Skin epidermis (tissue), 12 donors: ENCODE results near the gene AMZ1.
A peak's percentile ranks its signal among the peaks of the same experiment; 100 is the strongest.
"Not testable (repeated sequence)": the region's sequence is repeated elsewhere in the genome, so short reads cannot be mapped to it uniquely, and the experiment has no call there.

ENCODE experiments used
- H3K27ac ChIP-seq, 21 experiments: fragments of 200-600 bp; sonication (generic) in 11 of 21; one replicate each; pipeline ENCODE4 v1.5.0; 2020; ENCODE audit warnings: mild to moderate bottlenecking in 3 of 21, inconsistent platforms in 2 of 21, moderate library complexity in 2 of 21
- H3K4me3 ChIP-seq, 7 experiments: fragments of 200-600 bp; sonication (generic) in 2 of 7; one replicate each; pipeline ENCODE4 v1.5.0; 2020; ENCODE audit warnings: inconsistent platforms in 2 of 7, mild to moderate bottlenecking in 2 of 7, moderate library complexity in 1 of 7

Gene AMZ1

DNA sequence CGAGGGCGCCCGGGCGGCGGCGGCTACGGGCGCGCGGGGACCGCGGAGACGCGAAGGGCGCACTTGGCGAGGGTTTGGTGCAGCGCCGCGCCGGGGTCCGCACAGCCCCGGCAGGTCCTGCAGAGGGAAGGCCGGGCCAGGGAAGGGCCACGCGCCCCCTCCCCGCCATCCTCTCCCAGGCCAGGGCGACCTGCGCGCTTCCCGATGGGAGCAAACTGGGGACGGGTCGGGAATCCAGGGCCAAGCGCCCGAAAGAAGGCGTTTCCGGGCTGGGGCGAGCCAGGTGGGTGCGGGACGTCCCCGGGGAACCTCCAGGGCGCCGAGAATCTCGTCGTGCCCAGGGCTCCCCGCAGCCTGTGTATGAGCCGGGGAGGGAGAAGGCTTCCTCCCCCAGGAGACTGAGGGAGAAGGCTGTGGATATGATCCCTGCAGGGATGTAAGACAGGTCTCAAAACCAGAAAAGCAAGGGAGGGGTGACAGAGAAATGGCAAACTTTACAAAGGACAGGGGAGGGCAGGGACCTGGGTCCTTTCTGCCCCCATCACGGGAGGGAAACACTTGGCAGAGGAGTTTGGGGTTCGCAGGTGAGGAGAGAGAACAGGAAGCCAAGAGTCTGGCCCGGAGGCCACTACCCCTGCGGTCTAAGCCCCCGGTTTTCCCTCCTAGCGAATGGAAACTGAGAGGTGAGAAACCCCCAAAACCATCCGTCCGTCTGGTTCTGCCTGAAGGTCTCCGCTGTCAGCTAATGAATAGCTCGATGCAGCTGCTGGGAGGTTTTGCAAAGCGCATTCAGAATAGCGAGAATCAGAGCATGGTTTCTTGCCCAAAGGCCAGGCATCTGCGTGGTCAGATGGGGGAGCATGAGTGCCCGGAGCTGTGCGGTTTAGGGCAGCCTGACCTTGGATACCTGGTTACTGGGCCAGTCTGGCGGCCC is 674 bp downstream of the AMZ1 start:
- Histone ChIP-seq H3K27ac (no peak overlapping the region), H3K4me3 (peak overlapping the region in 5 of 7 experiments; percentile 4 to 30 (median 14))

DNA sequence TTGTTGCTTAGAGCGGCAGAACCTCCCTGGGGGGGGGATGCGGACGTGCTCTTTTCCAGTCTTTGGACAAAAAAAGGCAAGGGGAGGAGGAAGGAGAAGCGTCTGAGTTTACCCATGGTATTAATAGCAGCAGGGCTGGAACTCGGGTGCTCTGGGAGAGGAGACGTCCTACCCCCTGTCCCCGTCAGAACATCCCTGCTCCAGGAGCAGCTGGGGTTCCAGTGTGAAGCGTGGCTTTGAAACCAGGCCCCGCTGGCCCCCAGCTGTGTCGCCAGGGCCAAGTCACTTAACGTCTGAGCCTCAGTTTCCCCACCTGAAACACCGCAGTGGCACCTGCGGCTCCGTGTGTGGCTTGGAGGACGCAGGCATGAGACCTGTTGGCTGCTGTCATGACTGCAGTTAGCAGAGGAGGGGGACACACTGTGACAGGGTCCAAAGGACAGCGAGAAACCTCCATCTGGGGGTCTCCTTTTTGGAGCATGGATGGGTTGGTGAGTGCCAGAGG is 1.4 kb downstream of the AMZ1 start:
- no peak overlapping the region for H3K4me3 ChIP-seq

DNA sequence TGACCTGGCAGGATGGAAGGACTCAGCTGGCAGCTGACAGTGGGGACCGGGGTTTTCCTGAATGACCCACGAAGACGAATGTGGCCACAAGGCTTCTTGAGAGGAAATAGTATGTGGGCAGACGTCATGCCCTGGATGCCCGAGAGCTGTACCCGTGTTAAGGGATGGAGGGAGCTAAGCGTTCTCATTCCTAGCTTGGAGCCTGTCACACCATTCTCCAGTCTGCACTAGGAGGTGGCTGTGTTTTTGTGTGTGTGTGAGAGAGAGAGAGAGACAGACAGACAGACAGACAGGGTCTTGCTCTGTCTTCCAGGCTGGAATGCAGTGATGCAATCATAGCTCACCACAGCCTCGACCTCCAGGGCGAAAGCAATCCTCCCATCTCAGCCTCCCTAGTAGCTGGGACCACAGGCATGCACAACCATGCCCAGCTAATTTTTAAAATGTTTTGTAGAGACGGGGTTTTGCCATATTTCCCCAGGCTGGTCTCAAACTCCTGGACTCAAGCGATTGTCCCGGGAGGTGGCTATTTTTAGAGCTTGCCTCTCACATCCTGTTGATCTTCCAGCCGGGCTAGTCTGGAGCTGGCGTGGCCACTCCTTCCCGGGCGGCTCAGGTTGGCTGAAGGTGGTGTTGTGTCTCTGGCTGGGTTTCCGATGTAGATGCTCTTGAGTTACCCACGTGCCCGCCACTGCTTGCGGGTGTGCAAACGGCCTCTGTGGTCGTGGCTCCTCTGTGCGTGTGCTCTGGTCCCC is 2.1 kb downstream of the AMZ1 start:
- no peak overlapping the region for H3K27ac ChIP-seq

More for the DNA sequence above, 1.4 kb downstream of the AMZ1 start:
- H3K27ac ChIP-seq: no peak overlapping the region

DNA sequence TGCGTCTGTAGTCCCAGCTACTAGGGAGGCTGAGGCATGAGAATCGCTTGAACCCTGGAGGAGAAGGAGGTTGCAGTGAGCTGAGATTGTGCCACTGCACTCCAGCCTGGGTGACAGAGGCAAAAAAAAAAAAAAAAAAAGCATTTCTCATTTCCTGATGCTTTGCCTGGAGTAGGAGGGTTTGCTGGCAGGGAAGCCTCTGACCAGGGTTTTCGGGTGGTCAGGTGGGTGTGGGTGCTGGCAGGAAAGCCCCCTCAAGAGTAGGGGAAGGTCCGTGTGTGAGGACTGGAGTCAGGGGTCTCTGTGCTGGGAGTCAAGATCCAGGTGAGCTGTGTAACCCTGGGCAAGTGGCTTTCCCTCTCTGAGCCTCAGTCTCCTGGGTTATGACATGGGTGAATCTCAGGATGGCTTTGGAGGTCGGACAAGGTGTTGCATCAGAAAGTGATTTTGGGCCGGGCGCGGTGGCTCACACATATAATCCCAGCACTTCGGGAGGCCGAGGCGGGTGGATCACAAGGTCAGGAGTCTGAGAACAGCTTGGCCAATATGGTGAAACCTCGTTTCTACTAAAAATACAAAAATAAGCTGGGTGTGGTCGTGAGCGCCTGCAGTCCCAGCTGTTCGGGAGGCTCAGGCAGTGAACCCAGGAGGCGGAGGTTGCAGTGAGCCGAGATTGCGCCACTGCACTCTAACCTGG is 3.2 kb downstream of the AMZ1 start:
- Histone ChIP-seq H3K27ac (no peak overlapping the region), H3K4me3 (no peak overlapping the region)

More for the DNA sequence above, 2.1 kb downstream of the AMZ1 start:
- H3K4me3 ChIP-seq: no peak overlapping the region

DNA sequence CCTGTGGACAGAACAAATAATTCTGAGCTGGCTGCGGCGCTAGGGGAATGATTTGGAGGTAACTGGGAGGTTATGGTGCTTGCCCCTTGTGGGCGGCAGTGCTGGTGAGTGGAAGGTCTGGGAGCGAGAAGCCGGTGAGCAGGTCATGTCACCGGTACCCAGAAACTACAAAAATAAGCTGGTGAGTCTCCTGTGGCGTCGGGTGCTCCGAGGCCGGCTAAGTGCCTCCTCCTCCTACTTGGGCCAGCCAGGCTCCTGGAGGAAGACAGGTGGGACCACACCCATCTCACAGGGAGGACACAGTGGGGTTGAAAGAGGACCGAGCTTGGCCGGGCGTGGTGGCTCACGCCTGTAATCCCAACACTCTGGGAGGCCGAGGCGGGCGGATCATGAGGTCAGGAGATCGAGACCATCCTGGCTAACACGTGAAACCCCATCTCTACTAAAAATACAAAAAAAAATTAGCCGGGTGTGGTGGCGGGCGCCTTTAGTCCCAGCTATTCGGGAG is 4.0 kb downstream of the AMZ1 start:
- not testable (repeated sequence) for H3K4me3 ChIP-seq, H3K27ac ChIP-seq

DNA sequence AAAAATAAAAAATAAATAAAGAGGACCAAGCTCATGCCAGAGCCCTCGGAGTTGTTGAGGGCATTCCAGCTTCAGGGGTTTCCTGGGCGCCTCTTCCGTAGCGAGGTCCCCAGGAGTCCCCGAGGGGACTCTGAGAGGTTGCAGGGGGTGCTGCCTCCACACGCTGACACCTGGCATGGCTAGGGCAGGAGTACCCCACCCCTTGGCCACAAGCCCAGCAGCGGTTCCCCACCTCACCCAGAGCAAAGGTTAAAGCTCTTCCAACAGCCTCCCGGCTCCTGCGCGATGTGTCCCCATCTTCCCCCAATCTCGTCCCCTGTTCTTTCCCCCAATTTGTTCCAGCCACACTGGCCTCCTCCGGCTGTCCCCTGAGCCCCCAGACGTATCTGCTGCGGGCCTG is 4.5 kb downstream of the AMZ1 start:
- no peak overlapping the region for H3K4me3 ChIP-seq

DNA sequence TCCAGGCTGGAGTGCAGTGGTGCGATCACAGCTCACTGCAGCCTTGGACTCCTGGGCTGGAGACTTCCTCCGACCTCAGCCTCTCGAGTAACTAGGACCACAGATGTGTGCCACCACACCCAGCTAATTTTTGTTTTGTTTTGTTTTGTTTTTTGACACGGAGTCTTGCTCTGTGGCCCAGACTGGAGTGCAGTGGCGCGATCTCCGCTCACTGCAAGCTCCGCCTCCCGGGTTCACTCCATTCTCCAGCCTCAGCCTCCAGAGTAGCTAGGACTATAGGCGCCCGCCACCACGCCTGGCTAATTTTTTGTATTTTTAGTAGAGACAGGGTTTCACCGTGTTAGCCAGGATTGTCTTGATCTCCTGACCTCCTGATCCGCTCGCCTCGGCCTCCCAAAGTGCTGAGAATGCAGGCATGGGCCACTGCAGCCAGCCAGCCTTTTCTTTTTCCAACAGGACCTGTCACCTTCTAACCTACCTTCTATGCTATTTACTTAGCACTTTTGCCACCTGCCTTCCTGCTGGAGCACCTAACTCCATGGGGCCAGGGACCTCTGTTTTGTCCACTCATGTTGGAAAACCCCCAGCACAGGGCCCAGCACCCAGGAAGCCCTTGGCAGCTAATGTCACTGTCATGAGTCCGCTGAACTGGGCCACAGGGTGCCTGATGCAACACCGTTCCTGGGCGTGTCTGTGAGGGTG is 5.6 kb downstream of the AMZ1 start:
- H3K4me3 ChIP-seq, H3K27ac ChIP-seq: not testable (repeated sequence)

More for the DNA sequence above, 4.5 kb downstream of the AMZ1 start:
- no peak overlapping the region for H3K27ac ChIP-seq

DNA sequence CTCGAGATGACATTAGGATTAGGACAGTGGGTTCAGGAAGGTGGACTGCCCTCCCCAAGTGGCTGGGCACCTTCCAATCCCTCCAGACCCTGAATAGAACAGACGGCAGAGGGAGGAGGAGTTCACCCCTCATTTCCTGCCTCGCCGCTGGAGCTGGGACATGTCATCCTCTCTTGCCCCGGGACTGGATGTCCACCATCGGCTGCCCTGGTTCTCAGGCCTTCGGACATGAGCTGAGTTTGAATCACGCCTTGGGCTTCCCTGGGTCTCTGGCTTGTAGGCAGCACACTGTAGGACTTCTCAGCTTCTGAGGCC is 6.1 kb downstream of the AMZ1 start:
- H3K4me3 ChIP-seq, H3K27ac ChIP-seq: not testable (repeated sequence)

DNA sequence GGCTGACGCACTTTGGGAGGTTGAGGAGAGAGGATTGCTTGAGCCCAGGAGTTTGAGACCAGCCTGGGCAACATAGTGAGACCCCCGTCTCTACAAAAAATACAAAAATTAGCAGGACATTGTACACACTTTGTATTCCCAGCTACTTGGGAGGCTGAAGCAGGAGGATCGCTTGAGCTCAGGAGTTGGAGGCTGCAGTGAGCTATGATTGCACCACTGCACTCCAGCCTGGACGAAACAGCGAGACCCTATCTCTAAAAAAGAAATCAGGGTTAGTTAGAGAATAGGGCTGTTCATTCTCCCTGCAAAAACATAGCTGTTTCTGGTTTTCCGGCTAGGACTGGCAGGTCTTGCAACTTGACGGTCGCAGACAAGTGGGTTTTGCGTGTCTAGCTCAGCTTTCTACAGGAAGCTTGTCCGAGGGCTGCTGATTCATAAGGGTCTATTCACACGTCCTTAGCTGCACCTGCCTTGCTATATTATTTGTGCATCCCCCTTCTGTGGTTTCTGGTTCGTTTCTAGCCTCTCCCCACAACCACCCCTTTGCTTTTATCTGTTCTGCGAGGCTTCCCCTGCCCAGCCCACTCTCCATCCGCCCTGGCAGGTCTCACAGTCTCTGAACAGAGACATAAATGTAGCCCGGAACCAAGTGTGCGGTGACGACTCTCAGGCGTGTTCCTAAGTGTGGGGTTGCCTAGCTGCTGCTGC is 10.7 kb downstream of the AMZ1 start:
- H3K27ac ChIP-seq: peak overlapping the region in 3 of 21 experiments; percentile 14 to 74 (median 47)
- H3K4me3 ChIP-seq: no peak overlapping the region

DNA sequence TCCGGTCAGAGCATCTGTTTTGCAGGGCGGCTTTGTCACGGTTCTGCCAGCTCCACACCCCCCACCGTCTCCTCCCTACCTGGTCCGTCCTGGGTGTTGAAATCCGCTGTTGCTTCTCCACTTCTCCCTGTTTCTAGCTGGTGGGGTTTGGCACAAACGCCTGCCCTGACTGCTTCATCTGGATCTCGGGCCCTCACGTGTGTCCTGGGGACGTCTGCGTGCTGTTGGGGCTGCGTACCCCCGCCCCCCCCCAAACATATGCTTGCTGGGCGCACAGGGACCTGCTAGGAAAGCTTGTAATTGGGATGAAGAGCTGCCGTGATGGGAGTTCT is 11.3 kb downstream of the AMZ1 start:
- H3K4me3 ChIP-seq: no peak overlapping the region
- H3K27ac ChIP-seq: peak overlapping the region in 3 of 21 experiments; percentile 14 to 74 (median 47)

DNA sequence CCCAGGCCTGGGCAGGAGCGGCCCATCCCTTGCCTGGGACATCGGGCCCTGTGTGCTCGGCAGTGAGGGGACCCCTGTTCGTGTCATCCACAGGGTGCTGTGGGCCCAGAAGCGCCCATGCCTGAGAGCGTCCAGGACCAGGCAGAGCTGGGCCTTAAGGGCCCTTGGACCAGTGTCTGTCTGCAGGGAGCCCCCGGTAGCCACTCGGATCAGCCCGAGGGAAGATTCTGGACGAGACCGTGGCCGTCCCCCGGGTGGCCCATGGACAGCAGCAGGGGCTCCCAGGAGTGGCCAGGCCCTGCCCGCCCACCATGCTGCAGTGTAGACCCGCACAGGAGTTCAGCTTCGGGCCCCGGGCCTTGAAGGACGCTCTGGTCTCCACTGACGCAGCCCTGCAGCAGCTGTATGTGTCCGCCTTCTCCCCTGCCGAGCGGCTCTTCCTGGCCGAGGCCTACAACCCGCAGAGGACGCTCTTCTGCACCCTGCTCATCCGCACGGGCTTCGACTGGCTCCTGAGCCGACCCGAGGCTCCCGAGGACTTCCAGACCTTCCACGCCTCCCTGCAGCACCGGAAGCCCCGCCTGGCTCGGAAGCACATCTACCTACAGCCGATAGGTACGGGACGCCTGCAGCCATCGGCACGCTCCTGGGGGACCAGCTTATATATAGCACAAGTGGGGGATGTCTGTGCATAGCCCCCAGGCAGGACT is 12.3 kb downstream of the AMZ1 start:
- no peak overlapping the region for H3K4me3 ChIP-seq
- no peak overlapping the region for H3K27ac ChIP-seq

DNA sequence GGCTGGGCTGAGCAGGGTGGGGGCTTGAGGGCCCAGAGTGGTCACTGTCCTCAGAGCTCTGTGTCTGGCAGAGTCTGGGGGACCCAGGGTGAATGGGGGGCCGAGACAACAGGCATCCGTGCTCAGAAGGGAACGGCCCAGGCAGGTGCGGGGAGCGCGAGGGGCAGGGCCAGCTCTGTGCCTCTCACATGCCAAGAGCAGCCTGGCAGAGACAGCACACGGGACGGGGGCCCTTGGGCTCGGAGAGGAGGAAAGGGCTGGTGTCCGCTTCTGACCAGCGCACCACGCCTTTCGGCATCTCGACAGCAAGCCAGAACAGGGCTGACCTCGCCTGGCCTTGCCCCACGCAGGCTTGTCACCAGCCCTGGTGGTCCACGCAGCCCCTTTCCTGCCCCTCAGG is 13.4 kb downstream of the AMZ1 start:
- H3K4me3 ChIP-seq: no peak overlapping the region
- H3K27ac ChIP-seq: no peak overlapping the region

DNA sequence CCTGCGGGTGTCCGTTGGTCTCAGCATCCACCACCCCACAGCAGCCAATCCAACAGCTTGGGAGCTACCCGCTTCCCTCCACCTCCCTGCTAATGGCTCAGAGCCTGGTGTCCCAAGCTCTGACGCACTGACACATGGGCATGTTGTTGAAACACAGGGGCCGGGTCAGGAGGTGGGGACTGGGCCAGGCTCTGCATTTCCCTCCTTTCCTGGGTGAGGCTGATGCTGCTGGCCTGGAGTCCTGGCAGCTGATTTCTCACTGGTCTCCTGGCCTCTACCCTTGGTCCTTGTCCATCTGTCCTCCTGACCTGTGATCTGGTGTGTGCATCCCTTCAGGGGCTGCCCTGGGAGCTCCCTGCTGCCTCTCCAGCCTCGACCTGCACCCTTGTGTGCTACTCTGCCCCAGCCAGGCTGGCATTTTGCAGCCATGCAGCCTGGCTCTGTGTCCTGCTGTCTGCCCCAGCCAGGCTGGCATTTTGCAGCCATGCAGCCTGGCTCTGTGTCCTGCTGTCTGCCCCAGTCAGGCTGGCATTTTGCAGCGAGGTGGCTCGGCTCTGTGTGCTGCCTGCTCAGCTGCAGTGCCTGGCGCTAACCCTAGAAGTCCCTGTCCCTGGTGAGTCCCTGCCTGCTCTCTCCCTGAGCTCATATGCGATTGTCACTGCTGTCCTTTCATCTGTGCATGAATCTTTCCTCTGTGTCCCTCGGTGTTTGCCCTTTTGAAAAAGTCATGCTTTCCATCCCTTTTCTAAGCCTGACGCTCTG is 14.0 kb downstream of the AMZ1 start:
- H3K4me3 ChIP-seq: no peak overlapping the region
- H3K27ac ChIP-seq: no peak overlapping the region

DNA sequence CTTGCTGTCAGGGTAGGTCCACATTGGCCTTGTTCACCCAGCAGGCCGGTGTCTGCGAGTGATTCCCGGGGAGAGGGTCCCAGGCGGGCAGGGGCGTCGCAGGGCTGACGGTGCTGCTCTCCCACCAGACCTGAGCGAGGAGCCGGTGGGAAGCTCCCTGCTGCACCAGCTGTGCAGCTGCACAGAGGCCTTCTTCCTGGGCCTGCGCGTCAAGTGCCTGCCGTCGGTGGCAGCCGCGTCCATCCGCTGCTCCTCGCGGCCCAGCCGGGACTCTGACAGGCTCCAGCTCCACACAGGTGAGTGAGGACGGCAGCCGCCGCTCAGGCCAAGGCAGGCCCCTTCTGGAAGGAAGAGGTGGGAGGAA is 14.6 kb downstream of the AMZ1 start:
- H3K4me3 ChIP-seq: no peak overlapping the region
- H3K27ac ChIP-seq: peak overlapping the region in 1 of 21 experiments; percentile 19

DNA sequence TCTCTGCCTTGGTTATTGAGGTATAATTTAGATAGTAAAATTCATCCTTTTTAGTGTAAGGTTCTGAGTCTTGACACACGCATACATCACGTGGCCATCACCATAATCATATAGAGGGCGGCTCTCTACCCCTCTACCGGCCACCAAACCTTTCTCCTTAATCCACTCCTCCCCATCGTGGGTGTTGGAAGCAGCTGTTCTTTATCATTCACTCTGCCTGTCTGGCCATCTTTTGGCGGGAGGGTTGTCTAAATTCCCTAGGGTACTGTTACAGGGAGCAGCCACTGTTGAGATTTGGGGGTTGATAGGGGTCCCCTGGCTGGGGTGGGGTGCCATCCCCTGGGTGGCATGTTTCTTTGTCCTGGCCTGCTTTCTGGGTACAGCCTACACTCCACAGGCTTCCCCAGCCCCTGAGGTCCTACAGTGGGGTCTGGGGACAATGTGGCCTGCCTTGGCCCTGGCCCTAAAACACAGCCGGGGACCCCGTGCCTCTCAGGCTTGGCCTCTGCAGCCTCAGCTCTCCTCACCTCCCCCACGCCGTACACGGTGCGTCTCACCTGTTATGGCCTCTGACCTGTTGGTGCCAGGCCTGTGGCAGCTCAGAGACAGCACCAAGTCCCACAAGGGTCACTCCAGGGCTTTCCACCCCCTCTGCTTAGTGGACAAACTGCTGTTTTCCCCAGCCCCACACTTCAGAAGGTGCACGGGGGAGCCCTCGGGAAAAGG is 17.5 kb downstream of the AMZ1 start:
- H3K4me3 ChIP-seq: no peak overlapping the region
- H3K27ac ChIP-seq: no peak overlapping the region

DNA sequence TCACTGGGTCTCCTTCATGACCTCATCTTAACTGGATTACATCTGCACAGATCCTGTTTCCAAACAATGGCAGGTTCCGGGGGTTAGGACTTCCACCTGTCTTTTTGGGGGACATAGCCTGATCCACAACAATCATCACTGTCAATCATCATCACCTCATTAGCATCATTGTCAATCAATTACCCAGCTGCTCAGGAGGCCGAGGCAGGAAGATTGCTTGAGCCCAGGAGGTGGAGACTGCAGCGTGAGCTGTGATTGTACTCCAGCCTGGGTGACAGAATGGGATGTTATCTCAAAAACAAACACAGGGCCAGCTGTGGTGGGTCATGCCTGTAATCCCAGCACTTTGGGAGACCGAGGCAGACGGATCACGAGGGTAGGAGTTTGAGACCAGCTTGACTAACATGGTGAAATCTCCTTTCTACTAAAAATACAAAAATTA is 18.7 kb downstream of the AMZ1 start:
- Histone ChIP-seq H3K4me3 (no peak overlapping the region), H3K27ac (no peak overlapping the region)

DNA sequence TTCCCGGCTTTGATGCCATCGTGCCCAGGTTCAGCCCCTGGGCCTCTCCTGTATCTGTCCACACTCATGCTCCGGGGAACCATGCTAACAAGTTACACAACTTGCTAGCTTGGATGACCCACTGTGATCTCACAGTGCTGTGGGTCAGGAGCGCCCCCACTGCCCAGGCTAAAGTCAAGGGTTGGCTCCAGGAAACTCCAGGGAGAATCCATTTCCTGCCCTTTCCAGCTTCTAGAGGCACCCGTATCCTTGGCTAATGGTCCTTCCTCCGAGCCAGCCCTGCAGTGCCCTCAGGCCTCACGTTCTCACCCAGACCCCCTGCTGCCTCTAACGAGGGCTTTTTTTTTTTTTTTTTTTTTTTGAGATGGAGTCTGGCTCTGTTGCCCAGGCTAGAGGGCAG is 19.5 kb downstream of the AMZ1 start:
- Histone ChIP-seq H3K4me3 (no peak overlapping the region), H3K27ac (no peak overlapping the region)
